Measurements from ENCODE around the gene C4BPB. TPM values are rescaled to one million over a fixed set of nuclear protein-coding genes. Genes with fewer than 3 reads are reported as not detected.
"Not testable (repeated sequence)": the region's sequence is repeated elsewhere in the genome, so short reads cannot be mapped to it uniquely, and the experiment has no call there.

The C4BPB gene
- not detected for polyA plus RNA-seq (2013, experiment 1 of 2)
- not detected for polyA plus RNA-seq (2013, experiment 2 of 2)

- Histone ChIP-seq H3K4me2 (ENCODE audit: insufficient read depth, low read length, poor library complexity, severe bottlenecking) (no peak within 1 kb of the TSS), H3K27ac (replicated peaks; ENCODE audit: low read length) (no peak within 1 kb of the TSS), H3K18ac (ENCODE audit: low read length) (no peak within 1 kb of the TSS), H3K27me3 (ENCODE audit: control insufficient read depth in 3 of 3, insufficient read depth in 3 of 3, low read depth in 1 of 3, low read length in 3 of 3) (peaks cover 0 to 14% (median 0%) of the 10 kb centered on the region in 3 experiments), H4K8ac (ENCODE audit: low read depth, low read length) (no peak within 1 kb of the TSS), H4K91ac (ENCODE audit: low read depth, low read length, poor library complexity) (no peak within 1 kb of the TSS), H2BK5ac (ENCODE audit: low read length) (no peak within 1 kb of the TSS), H2AK5ac (ENCODE audit: low read depth, low read length) (no peak within 1 kb of the TSS), H2BK12ac (ENCODE audit: low read length) (no peak within 1 kb of the TSS), H2BK15ac (ENCODE audit: low read length) (no peak within 1 kb of the TSS), H2AFZ (ENCODE audit: low read length) (no peak within 1 kb of the TSS), H3K9me3 (replicated peaks in 1 of 2; ENCODE audit: control insufficient read depth in 2 of 2, insufficient read depth in 1 of 2, low read depth in 1 of 2, low read length in 2 of 2) (no peaks in the 10 kb centered on the region), H3K36me3 (replicated peaks in 1 of 2; ENCODE audit: control insufficient read depth in 2 of 2, insufficient read depth in 2 of 2, low read length in 2 of 2) (no peaks in the 10 kb centered on the region), H3K4me1 (ENCODE audit: control insufficient read depth in 2 of 2, insufficient read depth in 1 of 2, low read depth in 1 of 2, low read length in 2 of 2) (peaks cover 0 to 1% of the 10 kb centered on the region in 2 donors), H3K79me1 (ENCODE audit: low read depth, low read length) (no peaks in the 10 kb centered on the region), H3K4ac (ENCODE audit: low read length) (no peak within 1 kb of the TSS), H3K9ac (ENCODE audit: low read depth, low read length, poor library complexity) (no peak within 1 kb of the TSS), H3K4me3 (ENCODE audit: low read length in 2 of 2) (no peak within 1 kb of the TSS), H3K14ac (ENCODE audit: low read length) (no peak within 1 kb of the TSS), H3K23ac (ENCODE audit: low read depth, low read length, poor library complexity) (no peak within 1 kb of the TSS), H2BK120ac (ENCODE audit: low read depth, low read length) (no peak within 1 kb of the TSS)
- DNase-seq (ENCODE audit: low spot score): no peak
- WGBS, 2 donors (ENCODE audit: extremely low coverage in 2 of 2, insufficient read length in 2 of 2, insufficient replicate concordance in 1 of 2): no CpG with 5 or more reads among the region's 9 CpGs
Observed at GRCh38 chr1:207088701-207089626, at the start of gene C4BPB. TSS of gene C4BPB (plus strand) at chr1:207088860. CDS start at chr1:207089532, 672 bp downstream.

- Histone ChIP-seq H2BK12ac (ENCODE audit: low read length) (no peak overlapping the region), H3K23ac (ENCODE audit: low read depth, low read length, poor library complexity) (no peak overlapping the region), H3K9ac (ENCODE audit: low read depth, low read length, poor library complexity) (no peak overlapping the region), H3K9me3 (replicated peaks in 1 of 2; ENCODE audit: control insufficient read depth in 2 of 2, insufficient read depth in 1 of 2, low read depth in 1 of 2, low read length in 2 of 2) (no peaks in the 10 kb centered on the region), H3K27me3 (ENCODE audit: control insufficient read depth in 3 of 3, insufficient read depth in 3 of 3, low read depth in 1 of 3, low read length in 3 of 3) (peaks cover 0 to 13% (median 0%) of the 10 kb centered on the region in 3 experiments), H3K4me1 (ENCODE audit: control insufficient read depth in 2 of 2, insufficient read depth in 1 of 2, low read depth in 1 of 2, low read length in 2 of 2) (no peaks in the 10 kb centered on the region), H3K4me2 (ENCODE audit: insufficient read depth, low read length, poor library complexity, severe bottlenecking) (no peak overlapping the region), H2AFZ (ENCODE audit: low read length) (no peak overlapping the region), H2BK5ac (ENCODE audit: low read length) (no peak overlapping the region), H3K79me1 (ENCODE audit: low read depth, low read length) (no peaks in the 10 kb centered on the region), H2AK5ac (ENCODE audit: low read depth, low read length) (no peak overlapping the region), H4K91ac (ENCODE audit: low read depth, low read length, poor library complexity) (no peak overlapping the region), H3K4me3 (ENCODE audit: low read length in 2 of 2) (no peak overlapping the region), H2BK120ac (ENCODE audit: low read depth, low read length) (no peak overlapping the region), H3K14ac (ENCODE audit: low read length) (no peak overlapping the region), H3K18ac (ENCODE audit: low read length) (no peak overlapping the region), H3K4ac (ENCODE audit: low read length) (no peak overlapping the region), H3K36me3 (replicated peaks in 1 of 2; ENCODE audit: control insufficient read depth in 2 of 2, insufficient read depth in 2 of 2, low read length in 2 of 2) (peaks cover 0 to 8% of the 10 kb centered on the region in 2 donors), H3K27ac (replicated peaks; ENCODE audit: low read length) (no peak overlapping the region), H4K8ac (ENCODE audit: low read depth, low read length) (no peak overlapping the region), H2BK15ac (ENCODE audit: low read length) (no peak overlapping the region)
- WGBS, 2 donors (ENCODE audit: extremely low coverage in 2 of 2, insufficient read length in 2 of 2, insufficient replicate concordance in 1 of 2): no CpG with 5 or more reads among the region's 4 CpGs
- DNase-seq (ENCODE audit: low spot score): no peak
Observed at GRCh38 chr1:207039380-207040180, 49.1 kb upstream of the C4BPB start.

GRCh38 chr1:207040181-207040533 is 48.5 kb upstream of the C4BPB start:
- H3K27ac ChIP-seq (replicated peaks; ENCODE audit: low read length): no peak overlapping the region
- no peak overlapping the region for H2BK120ac ChIP-seq (ENCODE audit: low read depth, low read length)
- H2BK12ac ChIP-seq (ENCODE audit: low read length): no peak overlapping the region
- H3K4ac ChIP-seq (ENCODE audit: low read length): no peak overlapping the region
- H2AK5ac ChIP-seq (ENCODE audit: low read depth, low read length): no peak overlapping the region
- no CpG with 5 or more reads among the region's 3 CpGs for WGBS, 2 donors (ENCODE audit: extremely low coverage in 2 of 2, insufficient read length in 2 of 2, insufficient replicate concordance in 1 of 2)
- H3K9ac ChIP-seq (ENCODE audit: low read depth, low read length, poor library complexity): no peak overlapping the region
- H3K4me2 ChIP-seq (ENCODE audit: insufficient read depth, low read length, poor library complexity, severe bottlenecking): no peak overlapping the region
- no peak overlapping the region for H3K14ac ChIP-seq (ENCODE audit: low read length)
- peaks cover 0 to 11% of the 10 kb centered on the region in 2 donors for H3K36me3 ChIP-seq (replicated peaks in 1 of 2; ENCODE audit: control insufficient read depth in 2 of 2, insufficient read depth in 2 of 2, low read length in 2 of 2)
- no peak overlapping the region for H3K23ac ChIP-seq (ENCODE audit: low read depth, low read length, poor library complexity)
- no peaks in the 10 kb centered on the region for H3K9me3 ChIP-seq (replicated peaks in 1 of 2; ENCODE audit: control insufficient read depth in 2 of 2, insufficient read depth in 1 of 2, low read depth in 1 of 2, low read length in 2 of 2)
- H2BK5ac ChIP-seq (ENCODE audit: low read length): no peak overlapping the region
- H3K18ac ChIP-seq (ENCODE audit: low read length): no peak overlapping the region
- H4K8ac ChIP-seq (ENCODE audit: low read depth, low read length): no peak overlapping the region
- no peaks in the 10 kb centered on the region for H3K4me1 ChIP-seq (ENCODE audit: control insufficient read depth in 2 of 2, insufficient read depth in 1 of 2, low read depth in 1 of 2, low read length in 2 of 2)
- peaks cover 0 to 13% (median 0%) of the 10 kb centered on the region in 3 experiments for H3K27me3 ChIP-seq (ENCODE audit: control insufficient read depth in 3 of 3, insufficient read depth in 3 of 3, low read depth in 1 of 3, low read length in 3 of 3)
- no peak for DNase-seq (ENCODE audit: low spot score)
- H4K91ac ChIP-seq (ENCODE audit: low read depth, low read length, poor library complexity): no peak overlapping the region
- H3K4me3 ChIP-seq (ENCODE audit: low read length in 2 of 2): no peak overlapping the region
- H2BK15ac ChIP-seq (ENCODE audit: low read length): no peak overlapping the region
- no peak overlapping the region for H2AFZ ChIP-seq (ENCODE audit: low read length)
- no peaks in the 10 kb centered on the region for H3K79me1 ChIP-seq (ENCODE audit: low read depth, low read length)

GRCh38 chr1:207041397-207041796 is 47.3 kb upstream of the C4BPB start:
- no CpG with 5 or more reads among the region's 2 CpGs for WGBS, 2 donors (ENCODE audit: extremely low coverage in 2 of 2, insufficient read length in 2 of 2, insufficient replicate concordance in 1 of 2)
- H3K23ac ChIP-seq (ENCODE audit: low read depth, low read length, poor library complexity); H3K4me3 ChIP-seq (ENCODE audit: low read length in 2 of 2): not testable (repeated sequence)

More at GRCh38 chr1:207041397-207041796, 47.3 kb upstream of the C4BPB start:
- not testable (repeated sequence) for H3K27ac ChIP-seq (replicated peaks; ENCODE audit: low read length); H2BK12ac ChIP-seq (ENCODE audit: low read length); H3K9me3 ChIP-seq (replicated peaks in 1 of 2; ENCODE audit: control insufficient read depth in 2 of 2, insufficient read depth in 1 of 2, low read depth in 1 of 2, low read length in 2 of 2); H2AFZ ChIP-seq (ENCODE audit: low read length); H4K91ac ChIP-seq (ENCODE audit: low read depth, low read length, poor library complexity); H3K4me1 ChIP-seq (ENCODE audit: control insufficient read depth in 2 of 2, insufficient read depth in 1 of 2, low read depth in 1 of 2, low read length in 2 of 2); H2BK5ac ChIP-seq (ENCODE audit: low read length); H3K9ac ChIP-seq (ENCODE audit: low read depth, low read length, poor library complexity); H3K27me3 ChIP-seq (ENCODE audit: control insufficient read depth in 3 of 3, insufficient read depth in 3 of 3, low read depth in 1 of 3, low read length in 3 of 3); DNase-seq (ENCODE audit: low spot score); H3K4ac ChIP-seq (ENCODE audit: low read length); H3K14ac ChIP-seq (ENCODE audit: low read length); H2BK15ac ChIP-seq (ENCODE audit: low read length); H3K79me1 ChIP-seq (ENCODE audit: low read depth, low read length); H2BK120ac ChIP-seq (ENCODE audit: low read depth, low read length); H3K18ac ChIP-seq (ENCODE audit: low read length); H3K4me2 ChIP-seq (ENCODE audit: insufficient read depth, low read length, poor library complexity, severe bottlenecking); H4K8ac ChIP-seq (ENCODE audit: low read depth, low read length); H2AK5ac ChIP-seq (ENCODE audit: low read depth, low read length)
- peaks cover 0 to 23% of the 10 kb centered on the region in 2 donors for H3K36me3 ChIP-seq (replicated peaks in 1 of 2; ENCODE audit: control insufficient read depth in 2 of 2, insufficient read depth in 2 of 2, low read length in 2 of 2)
